GM19438 (cell line): ENCODE measurements around the gene C7orf25.

ENCODE experiments used
- ATAC-seq: cut with Tn5 transposase; IDR thresholded peaks from one replicate; pipeline ENCODE4 v1.9.1; 2021; ENCODE audit warnings: low read depth; ENCODE audit not compliant: unreplicated experiment

The C7orf25 gene

GRCh38 chr7:42911454-42912447 lies at the start of gene C7orf25:
Gene C7orf25 (minus strand): TSS chr7:42912070. CDS start chr7:42910900, 1,170 bp downstream.
- ATAC-seq = peak; percentile 94

DNA sequence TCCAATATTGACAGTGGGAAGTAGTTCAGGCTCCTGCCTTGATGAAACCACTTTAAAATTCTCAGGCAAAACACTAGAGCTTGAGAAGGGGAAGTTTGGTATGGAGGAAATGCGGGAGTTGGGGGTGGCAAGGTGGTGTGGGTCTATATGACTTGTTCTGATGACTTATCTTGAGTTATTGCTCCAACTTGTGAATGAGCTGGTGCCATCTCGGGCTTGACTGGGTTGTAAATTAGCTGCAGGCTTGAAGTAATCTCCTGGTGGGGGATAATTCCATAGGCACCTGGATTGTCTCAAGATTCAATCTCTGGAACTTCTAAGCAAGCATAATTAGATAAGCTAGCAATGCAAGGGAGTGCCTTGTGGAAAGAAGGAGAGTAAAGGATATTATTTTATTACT lies 49.3 kb upstream of the C7orf25 start:
- ATAC-seq = no peak

GRCh38 chr7:42960762-42961161 lies 48.9 kb upstream of the C7orf25 start:
- ATAC-seq = no peak

DNA sequence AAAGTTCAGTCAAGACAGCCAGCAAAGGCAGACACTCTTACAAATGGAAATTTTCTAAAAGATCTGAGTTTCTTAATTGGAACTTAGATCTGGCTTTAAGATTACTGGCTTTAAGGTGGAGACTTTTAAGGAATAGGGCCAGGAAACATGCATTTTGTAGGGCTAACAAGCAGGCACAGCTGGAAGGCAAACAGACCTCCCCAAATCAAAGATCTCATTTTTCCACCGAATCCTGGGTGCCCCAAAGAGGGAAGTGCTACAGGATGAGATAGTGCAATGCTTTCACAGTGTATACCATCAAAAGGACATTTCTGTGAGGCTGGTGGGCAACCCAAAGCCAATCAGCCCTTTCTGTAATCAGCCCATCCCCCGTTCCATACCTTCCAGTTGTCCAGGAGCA lies 47.7 kb upstream of the C7orf25 start:
- no peak for ATAC-seq

DNA sequence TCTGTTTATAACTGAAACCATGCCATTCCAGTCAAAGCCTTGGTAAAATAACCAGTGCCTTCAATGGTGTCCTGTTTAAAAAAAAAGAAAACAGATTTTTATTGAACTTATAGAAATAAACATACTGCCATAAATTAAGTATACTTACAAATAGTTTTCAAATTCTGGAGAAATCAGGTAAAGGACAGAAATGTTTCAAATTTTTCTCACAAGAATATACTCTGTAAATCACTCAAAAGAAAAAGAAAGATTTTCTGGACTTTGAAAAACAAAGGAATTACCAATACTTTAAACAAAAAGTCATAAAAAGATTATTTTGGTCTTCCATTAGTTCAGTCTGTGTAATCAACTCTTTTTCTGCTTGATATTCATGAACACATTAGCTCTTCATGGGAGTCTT lies 44.2 kb upstream of the C7orf25 start:
- ATAC-seq = no peak

GRCh38 chr7:42953994-42954393 lies 42.1 kb upstream of the C7orf25 start:
- ATAC-seq = no peak

DNA sequence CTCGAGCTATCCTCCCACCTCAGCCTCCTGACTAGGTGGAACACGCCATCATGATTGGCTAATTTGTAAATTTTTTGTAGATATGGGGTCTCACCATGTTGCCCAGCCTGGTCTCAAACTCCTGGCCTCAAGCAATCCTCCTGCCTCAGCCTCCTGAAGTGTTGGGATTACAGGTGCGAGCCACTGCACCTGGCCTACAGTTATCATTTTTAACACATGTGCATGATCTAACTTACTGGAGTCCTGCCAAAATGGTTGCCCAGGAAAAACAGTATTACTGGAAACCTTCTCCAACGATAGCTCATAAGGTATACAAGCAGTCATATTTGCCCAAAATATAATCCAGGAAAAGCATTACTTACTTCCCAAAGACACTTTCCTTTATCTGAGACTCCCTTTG lies 40.5 kb upstream of the C7orf25 start:
- ATAC-seq = no peak

DNA sequence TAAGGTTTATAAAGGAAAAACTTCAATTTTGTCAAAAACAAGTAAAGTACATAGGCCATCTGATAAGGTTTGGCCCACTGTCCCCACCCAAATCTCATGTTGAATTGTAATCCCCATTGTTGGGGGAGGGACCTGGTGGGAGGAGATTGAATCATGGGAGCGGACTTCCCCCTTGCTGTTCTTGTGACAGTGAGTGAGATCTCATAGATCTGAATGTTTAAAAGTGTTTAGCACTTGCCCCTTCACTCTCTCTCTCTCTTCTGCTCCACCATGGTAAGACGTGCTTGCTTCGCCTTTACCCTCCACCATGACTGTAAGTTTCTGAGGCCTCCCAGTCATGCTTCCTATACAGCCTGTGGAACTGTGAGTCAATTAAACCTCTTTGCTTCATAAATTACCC lies 38.5 kb upstream of the C7orf25 start:
- no peak for ATAC-seq

DNA sequence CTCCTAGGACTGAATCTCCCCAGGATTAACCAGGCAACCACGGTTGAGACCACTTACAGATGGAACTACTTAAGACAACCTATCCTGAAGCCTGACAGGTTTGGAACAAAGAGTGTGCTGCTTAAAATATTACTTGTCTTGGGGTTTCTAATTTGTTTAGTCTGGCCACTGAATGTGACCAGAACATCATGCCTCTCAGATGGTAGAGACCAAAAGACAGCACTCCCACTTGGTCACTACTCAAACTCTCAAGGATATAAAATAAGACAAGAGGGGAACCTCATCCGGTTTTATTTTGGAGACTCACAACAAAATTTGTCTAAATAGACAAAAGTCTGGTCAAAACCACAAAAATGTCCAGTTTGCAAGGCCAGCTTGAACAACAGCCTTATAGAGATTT lies 35.7 kb upstream of the C7orf25 start:
- no peak for ATAC-seq

DNA sequence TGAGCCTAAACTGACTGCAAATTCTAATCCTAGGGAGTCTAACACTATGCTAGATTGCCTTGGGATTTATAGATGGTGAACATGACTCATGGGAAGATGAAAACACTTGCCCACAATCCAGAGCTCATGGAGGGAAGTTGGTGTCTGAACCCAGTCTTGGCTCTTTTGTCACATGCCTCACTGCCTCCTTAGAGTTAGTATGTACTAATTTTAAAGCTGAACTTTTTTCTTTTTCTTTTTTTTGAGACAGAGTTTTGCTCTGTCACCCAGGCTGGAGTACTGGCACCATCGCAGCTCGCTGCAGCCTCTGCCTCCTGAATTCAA lies 34.7 kb upstream of the C7orf25 start:
- ATAC-seq = no peak

GRCh38 chr7:42945821-42946626 lies 34.2 kb upstream of the C7orf25 start:
- peak; percentile 80 for ATAC-seq

DNA sequence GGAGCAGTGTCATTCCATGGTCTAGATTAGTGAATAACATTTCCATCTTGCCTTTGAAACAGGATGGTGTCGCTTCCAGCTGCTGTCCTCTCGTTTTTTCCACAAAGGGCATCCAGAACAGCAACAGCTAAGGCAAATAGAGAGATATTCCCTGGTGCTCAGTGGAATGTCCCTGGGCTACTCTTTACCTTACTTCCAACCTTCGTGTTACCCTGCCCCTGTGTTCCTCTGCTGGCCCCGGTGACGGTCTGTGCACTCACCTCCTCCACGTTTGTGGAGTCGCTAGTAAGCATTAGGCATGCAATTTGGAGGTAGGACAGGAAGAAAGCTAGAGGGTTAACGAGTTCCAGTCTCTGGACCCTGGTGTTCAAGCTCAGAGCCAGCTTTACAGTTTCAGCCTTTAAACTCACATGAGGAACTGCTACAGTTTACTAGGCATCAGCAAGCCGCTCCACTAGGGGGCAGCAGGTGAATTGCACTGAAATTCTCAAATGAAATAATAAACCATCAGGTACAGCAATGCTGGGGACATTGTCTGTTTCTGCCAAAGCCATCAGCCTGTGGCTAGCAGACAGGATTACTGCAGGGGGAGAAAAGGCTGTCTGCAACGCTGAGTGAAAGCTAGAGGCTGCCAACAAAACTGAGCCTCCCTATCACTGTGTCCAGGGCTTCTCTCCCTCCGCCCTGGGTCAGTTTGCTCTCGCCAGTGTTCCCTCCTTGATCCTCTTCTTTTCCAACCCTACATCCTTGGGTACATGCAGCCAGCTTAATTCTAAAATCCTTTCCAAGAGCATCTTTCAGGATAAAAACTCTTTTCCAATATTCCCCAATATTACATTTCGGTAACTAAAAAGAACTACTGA lies 29.3 kb upstream of the C7orf25 start:
- ATAC-seq = peak; percentile 58

DNA sequence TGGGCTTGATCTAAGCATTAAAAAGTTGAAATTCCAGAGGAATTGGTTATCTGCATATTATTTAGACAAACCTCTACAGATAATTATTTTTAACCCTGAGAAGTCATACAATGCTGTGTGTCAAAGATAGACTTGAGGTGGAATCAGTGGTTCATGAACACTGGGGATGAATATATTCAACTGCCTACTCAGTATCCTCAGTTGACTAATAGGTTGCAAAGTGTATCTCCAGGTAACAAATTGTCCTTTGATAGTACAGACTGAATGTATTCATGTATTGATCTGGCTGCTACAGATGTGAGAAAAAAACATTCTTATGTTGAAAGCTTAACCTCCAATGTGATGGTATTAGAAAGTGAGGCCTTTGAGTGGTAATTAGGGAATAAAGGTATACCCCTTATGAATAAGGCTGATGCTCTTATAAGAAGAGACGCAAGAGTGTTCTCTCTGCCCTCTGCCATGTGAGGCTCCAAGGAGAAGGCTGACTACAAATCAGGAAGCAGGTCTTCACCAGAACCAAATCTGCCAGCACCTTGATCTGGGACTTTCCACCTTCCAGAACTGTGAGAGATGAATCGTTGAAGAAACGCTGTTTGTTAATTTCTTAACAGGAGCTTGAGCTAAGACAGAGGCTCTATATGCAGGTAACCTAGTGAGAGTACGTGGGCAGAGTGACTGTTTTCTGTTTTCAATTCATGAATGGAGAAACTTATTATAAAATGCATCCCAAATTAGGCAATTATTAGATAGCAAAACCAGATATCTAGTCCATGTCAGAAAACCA lies 27.8 kb upstream of the C7orf25 start:
- ATAC-seq = no peak

GRCh38 chr7:42935861-42936260 lies 24.0 kb upstream of the C7orf25 start:
- no peak for ATAC-seq

DNA sequence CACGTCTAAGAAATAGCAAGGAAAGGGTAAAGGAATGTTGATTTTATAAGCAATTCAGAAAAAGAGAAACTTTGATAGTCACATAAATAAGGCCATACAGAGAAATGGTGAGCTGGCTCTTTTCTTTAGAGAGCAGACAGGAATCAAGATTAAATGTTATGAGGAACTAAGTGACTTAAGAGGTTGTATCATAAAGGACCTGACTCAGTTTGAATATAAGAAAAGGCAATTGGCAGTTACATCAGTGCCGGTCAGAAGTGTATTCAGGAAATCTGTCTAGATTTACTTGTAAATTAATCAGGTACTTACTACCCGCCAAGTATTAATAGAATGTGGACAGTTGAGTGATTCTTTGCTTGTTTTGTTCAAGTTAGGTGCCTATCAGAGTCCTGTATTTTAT lies 22.4 kb upstream of the C7orf25 start:
- ATAC-seq = no peak

GRCh38 chr7:42932811-42933591 lies 21.1 kb upstream of the C7orf25 start:
- ATAC-seq = no peak

- ATAC-seq = peak; percentile 98
Observed at GRCh38 chr7:42931834-42932651, 20.2 kb upstream of the C7orf25 start, which contains the start of the genes MRPL32 and PSMA2. Gene MRPL32 (plus strand): TSS chr7:42932376. CDS start chr7:42932387, 11 bp downstream. Gene PSMA2 (minus strand): TSS chr7:42932174. CDS start chr7:42932158, 16 bp downstream.

DNA sequence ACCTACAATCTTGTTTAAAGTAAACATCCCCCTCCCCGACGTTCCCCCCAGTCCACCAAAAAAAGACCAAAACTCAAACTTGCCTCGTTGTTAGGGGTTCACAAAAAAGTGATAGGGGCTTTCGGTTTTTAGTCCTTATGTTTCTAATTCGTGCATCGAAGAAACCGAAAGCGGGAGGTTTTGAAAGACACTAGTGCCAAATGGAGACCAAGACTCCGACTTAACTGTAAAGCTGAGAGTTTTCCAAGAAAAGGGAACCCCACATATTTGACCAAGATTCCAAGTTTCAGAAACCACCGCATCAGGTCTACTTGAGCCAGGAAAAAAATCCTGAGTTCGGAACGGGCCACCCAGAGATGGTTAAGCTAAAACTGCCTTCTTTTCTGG lies 19.6 kb upstream of the C7orf25 start:
- ATAC-seq = no peak
